Fibroblast of skin of left quadriceps (primary cell): ENCODE measurements around the gene FMN2.

Source experiments
- DNase-seq, 2 experiments: peaks; one replicate each; pipeline ENCODE4 v3.0.0-alpha.2; 2013; ENCODE audit warnings: low read depth in 2 of 2

FMN2 gene

DNA sequence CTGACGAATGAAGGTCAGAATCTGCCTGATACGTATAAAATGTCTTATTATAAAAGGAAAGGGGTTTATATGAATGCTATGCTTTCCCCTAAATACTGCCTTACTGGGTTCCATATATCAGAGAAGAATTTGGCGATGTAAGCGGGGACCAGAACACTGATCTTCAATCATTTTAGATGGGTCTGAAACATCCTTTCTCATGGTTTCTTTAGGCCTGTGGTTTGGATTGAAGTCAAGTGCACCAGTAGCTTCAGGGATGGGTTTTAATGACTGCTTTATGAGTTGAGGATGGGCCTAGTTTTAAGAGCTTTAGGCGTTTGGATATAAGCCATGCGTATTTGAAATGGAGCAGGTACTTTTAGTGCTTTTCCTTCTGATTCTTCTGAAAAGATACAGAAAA is 6.9 kb downstream of the FMN2 start:
- peak in 1 of 2 experiments; percentile 42 for DNase-seq

DNA sequence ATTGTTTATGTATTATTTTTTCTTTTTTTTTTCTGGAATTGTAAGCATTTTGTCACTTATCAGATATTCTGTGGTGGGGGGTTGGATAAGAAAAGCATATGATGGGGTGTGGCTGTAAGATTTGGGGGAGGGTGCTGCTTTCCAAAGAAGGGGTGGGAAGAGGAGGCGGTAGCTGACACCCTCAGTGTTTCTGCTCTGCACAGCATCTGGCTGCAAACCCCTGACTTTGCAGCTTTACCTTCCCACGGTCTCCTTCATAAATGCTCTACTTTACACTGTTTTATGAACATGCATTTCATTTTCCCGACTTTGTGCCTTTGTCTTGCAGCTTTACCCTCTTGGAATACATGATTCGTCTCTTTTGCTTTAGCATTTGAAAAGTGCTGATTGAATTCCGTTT is 7.6 kb downstream of the FMN2 start:
- DNase-seq = no peak

DNA sequence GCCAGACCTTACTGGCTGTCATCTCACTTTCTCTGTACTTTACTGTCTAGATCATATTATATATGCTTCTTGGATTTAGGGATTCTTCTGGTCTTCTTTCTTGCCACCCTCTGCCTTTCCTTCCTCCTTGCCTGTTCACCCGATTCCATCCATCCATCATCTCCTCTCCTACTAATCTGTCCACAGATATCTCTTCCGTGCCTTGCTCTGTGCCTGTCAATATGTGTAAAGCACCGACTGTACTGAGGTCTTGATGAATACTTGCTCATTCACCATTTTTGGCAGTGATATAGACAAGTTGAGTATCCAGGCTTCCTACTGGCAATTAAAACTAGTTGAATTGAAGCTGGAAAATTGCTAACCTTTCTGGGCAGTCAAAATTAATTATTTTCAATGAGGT is 8.1 kb downstream of the FMN2 start:
- no peak for DNase-seq

DNA sequence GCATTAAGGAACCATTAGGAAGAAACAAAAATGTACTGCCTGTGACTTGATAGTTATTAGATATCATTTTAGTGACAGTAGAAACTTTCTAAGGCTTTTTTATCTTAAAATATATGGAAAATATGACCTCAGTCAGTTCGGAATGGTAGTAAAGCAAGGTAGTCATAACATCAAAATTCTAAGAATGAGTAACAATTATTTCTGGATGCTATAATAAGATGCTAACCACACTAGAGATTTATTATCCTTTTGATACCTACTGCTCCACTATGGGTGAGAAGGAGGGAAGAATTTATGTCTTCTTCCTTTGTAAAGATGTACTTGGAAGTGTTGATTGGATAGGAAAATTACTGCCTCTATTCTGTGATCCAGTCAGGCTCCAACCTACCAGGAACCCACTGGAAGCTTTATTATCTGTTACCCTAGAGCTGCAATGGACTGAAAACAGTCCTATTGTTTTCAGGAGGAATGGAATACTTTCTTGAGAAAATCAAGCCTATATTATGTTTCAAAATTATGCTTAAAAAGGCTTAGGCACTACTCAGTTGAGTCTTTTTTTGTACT is 8.8 kb downstream of the FMN2 start:
- DNase-seq = peak; percentile 70 to 77

DNA sequence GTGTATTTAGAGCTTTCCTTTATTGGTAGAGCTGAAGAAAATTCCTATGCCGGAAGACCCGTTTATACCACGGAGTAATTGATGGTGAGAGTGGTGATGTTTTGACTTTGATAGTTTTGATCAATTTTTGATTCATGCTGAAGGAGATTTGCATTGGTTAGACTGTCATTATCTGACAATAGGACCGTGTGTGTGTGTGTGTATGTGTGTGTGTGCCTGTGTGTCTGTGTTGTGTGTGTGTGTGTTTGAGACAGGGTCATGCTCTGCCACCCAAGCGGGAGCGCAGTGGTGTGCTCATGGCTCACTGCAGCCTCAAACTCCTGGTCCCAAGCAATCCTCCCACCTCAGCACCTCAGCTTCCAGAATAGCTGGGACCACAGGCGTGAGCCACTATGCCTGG is 9.6 kb downstream of the FMN2 start:
- DNase-seq = no peak

DNA sequence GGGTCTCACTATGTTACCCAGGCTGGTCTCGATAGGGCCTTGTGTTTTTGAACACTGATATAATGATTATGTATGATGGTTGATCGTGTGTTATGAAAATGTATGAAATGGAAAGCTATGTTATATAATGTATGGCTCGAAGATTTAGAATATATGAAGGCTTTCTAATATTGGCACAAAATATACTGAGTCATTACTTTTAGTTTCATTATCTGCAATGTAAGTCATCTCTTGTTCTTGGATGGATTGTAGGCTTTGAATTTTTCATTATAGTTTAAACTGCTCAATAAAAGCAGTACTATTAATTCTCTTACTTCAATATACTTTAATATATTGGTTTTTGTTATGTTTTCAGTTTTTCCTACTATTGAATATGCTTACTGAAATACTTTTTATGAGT is 10.1 kb downstream of the FMN2 start:
- DNase-seq = no peak

DNA sequence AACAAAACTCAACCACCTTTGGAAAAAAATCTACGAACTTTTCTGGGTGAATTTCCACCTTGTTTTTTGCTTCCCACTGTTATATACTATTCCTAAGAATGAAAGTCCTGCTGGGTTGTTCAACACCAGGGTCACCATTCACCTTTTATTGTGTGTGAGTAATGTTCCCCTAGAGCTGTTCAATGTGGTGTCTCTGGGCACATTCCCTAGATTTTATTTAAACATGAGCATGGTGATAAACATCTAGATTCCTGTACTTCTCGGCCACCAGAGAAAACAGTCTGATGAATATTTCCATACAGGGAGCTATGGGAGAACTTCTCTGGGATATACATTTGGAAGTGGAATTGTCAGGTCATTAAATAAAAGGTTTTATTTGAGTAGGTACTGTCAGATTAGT is 13.0 kb downstream of the FMN2 start:
- no peak for DNase-seq

DNA sequence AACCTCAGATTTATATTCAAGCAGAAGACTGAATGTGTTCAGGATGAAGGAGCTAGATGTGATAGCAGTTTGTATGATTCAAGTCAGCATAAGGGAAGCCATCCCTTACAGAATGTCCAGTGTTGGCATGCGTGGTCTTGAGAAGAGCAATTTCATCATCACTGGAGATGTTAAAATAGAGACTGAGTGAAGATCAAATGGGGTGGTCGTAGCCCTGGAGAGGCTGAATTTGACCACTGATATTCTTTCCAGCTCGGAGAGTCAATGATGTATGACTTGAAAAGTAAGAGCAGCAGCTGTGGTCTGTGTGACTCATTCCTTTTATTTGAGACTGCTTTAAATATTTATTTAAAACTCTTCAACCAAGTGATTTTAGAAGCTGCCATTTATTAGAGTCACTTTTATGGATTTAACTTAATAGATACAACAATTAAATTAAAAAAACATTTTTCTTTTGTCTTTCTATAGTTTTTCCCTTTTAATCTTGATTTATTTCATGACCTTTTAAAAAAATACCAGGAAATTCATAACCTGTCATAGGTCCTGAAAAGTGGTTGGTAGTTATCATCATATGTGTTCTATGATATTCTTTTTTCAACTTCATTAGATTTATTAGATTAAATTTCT is 15.5 kb downstream of the FMN2 start:
- peak; percentile 53 to 61 for DNase-seq

DNA sequence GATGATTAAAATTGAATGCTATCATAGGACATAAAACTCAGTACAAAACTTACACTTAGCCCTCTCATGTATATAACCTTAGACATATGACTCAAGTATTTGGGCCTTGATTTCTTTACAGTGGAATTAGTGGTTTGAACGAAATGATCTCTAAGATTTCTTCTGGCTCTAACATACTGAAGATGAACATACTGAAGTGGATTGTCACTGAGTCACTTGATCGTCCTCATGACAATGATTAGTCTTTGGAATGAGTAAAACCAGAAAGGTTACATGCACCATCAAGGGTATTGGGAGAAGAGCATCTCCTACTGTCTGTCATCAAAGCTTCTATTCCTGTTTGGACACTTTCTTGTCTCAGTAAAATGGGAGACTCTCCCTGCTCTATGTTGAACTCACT is 17.4 kb downstream of the FMN2 start:
- DNase-seq = no peak

DNA sequence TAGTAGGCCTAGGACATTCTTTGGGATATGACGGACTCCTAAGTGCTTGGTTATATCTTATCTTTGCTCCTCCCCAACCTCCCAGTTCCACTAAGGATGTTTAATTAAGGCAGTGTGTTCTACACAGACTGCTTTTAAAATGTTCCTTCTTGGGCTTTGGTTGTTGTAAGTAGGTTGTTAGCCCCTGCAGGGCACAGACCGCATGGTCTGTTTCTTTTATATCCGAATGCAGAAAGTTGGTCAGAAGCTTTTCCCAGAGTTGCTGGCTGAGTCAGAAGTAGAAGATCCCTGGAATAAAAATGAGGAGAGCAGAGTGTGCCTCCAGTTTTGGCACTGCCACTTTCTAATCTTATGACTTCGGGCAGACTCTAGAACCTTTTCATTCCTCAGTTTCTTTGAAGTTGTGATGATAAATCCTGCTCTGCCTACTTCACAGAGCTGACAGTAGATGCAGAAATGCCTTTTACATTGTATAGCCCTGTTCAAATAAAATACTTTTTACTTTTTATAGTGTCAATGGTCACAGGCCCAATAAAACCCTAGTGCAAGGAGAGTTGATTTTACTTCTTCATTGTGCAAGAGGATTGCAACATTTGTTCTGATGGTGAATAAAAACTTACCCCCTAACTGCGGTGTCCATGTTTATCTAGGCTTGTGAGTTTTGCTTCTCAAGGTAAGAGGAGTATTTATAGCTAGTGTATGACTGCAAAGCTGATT is 18.4 kb downstream of the FMN2 start:
- no peak for DNase-seq

DNA sequence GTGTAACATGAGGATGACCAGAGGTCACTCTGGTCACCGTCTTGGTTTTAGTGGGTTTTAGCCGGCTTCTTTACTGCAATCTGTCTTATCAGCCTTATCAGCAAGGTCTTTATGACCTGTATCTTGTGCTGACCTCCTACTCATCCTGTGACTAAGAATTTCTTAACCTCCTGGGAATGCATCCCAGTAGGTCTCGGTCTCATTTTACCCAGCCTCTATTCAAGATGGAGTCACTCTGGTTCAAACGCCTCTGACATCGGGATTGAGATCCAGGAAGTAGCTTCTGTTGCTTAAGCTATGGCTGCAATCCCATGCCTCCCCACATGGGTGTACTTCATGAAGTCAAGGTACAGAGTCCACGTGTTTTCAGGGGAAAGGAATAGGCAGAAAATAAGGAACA is 19.9 kb downstream of the FMN2 start:
- DNase-seq = no peak

DNA sequence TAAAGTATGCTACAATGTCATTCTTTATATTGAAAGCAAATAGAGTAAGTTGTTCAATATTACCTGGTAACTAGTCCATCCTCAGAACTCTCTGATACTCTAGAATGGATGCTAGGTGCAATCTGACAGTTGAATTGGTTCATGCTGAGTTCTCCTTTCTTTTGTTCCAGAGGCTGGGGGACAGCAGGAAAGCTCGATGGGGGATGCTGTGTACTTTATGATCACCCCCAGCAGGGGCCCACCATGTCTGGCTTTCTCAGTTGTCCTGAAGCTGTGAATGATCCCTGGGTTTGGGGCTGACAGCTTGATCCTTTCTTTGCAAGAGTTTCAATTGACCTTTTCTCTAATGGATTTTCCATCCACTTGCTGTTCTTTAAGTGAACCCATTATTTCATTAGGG is 22.5 kb downstream of the FMN2 start:
- no peak for DNase-seq

DNA sequence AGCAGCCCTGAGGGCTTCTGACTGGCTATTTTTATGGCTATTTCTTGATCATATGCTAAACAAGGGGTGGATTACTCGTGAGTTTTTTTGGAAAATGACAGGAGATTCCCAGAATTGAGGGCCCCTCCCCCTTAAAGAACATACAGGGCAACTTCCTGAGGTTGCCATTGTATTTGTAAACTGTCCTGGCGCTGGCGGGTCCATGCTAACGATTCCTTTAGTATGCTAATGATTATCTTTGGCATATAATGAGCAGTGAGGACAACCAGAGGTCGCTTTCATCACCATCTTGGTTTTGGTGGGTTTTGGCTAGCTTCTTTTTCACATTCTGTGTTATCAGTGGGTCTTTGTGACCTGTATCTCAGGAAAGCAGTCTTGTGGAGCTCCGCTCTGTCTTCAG is 24.1 kb downstream of the FMN2 start:
- DNase-seq = no peak

DNA sequence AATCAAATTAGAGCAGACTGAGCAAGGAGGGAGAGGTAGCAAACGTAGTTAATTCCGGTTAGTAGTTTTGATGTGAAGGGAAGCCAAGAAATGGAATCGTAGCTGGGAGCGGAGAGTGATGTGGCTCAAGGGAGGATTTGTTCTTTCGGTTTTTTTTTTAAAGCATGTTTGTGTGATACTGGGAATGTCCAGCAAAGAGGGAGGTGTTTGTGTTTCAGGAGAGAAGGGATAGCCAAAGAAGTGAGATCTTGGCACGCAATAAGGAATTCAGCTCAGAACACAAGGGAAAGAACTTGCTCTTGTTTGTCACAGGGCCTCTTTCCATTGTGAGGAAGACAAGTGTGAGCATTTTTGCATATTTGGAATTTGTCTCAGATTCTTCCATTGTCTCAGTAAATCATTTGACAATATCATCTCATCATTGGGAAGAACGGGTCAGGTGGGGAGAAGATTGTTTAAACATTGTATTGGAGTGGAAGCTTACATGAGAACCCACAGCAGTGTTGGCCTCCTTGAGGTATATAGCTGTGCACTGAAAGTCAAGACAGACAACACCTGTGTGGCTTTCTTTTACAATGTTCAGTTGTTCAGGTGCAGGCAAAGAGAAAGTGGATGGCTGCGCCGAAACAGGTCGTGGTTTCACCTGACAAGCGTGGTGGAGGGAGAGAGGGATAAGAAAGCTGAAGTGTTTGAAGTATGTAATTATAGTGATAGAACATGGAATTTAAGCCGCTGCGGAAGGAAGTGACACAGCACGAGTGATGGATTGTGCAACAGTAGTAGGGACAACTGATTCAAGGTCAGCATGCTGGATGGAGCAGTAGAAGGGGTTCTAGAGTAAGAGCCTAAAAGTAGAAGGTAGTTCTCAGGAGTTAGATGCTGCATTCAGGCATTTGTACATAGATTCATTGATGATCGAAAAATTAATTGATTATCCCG is 25.4 kb downstream of the FMN2 start:
- DNase-seq = no peak

DNA sequence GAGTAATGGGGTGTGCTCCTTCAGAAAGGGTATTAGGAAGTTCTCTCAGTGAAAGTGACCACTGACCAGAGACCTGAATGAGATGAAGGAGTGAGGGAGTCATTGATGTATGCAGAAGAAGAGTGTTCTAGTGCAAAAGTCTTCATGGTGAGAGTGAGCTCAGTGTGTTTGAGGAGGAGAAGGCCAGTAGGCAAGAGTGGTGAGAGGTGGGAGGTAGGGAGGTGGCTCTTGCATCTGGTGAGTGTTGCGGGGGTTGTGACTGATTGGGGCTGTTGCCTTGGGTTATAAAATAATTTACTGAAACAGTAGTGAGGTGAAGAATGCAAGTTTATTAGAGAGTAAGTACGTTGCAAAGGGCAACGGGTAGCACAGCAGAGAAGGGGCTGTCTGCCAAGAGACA is 26.2 kb downstream of the FMN2 start:
- no peak for DNase-seq

DNA sequence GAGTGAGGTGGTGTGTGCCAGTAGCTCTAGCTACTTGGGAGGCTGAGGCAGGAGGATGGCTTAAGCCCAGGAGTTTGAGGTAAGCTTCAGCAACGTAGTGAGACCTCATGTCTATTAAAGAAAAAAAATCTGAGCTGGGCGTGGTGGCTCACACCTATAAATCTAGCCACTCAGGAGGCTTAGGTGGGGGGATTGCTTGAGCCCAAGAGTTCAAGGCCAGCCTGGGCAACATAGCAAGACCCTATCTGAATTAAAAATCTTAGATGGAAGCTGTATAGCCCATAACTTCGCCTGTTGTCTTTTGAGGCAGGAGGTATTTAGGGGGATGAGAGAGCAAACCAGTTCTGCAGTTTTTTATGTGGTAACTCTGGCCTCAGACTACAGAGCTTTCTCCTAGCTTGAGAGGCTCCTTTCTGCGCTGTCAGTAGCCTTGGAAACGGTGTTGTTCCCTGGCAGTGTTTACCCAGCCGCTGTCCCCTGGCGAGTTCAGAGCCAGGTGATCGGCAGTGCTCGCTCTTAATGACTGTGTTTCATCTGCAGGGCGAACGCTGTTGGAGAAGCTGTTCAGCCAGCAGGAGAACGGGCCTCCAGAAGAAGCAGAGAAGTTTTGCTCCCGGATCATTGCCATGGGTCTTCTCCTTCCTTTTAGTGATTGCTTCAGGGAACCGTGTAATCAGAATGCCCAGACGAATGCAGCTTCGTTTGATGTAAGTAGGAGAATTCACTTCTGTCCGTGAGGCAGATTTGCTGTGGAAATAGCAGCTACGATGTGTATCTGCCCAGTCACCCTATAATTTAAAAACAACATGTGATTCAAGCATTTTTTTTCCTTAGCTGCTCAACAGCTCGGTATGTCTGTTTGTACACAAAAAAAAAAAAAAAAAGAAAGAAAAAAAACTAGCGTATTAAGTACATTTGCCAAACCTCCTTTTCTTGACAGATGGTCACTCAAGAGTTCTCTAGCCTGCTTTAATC is 31.2 kb downstream of the FMN2 start:
- no peak for DNase-seq

DNA sequence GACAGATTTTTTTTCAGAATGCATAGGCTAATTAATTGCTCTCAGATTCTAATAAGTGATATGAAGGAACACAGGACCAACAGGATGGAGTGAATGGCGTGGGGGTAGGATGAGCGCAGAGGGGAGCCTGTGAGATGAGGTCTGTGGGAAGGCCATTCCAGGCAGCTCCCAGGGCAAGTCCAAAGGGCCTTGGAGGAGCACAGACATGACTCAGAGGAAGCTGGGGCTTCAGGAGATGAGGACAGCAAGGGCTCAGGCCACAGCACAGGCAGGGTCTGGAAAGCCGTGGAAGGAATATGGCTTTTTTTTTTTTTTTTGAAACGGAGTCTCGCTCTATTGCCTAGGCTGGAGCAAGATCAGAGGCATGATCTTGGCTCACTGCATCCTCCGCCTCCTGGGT is 35.1 kb downstream of the FMN2 start:
- no peak for DNase-seq

DNA sequence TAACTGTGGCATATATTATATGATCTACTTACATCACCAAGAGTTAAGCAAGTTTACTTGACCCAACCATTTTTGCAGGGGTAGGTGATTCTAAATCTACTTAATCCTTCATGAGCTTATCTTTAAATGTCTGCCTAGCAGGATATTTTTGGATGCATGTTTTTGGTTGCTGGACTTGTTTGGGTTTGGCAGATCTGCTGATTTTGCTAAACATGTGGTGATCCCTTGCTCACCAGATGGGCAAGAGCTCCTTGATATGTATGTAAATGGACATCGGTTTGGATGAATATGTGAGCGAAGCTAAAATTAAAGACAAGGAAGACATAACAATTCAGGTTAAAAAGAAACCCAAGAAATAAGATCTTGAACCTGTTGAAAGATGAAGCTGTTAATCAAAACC is 36.7 kb downstream of the FMN2 start:
- DNase-seq = no peak

DNA sequence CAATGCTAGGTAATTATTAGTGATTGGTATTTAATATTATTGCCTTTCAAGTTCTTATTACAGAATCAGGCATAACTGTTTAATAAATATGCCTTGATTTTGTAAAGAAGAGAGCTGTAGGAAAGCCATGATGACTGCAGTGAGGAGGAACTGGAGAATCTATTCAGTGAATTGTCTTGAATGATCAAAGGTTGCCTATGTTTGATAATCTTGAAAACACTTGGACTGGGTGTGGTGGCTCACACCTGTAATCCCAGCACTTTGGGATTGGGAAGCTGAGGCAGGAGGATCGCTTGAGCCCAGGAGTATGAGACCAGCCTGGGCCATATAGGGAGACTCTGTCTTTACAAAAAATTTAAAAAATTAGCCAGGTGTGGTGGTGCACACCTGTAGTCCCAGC is 42.4 kb downstream of the FMN2 start:
- no peak for DNase-seq

DNA sequence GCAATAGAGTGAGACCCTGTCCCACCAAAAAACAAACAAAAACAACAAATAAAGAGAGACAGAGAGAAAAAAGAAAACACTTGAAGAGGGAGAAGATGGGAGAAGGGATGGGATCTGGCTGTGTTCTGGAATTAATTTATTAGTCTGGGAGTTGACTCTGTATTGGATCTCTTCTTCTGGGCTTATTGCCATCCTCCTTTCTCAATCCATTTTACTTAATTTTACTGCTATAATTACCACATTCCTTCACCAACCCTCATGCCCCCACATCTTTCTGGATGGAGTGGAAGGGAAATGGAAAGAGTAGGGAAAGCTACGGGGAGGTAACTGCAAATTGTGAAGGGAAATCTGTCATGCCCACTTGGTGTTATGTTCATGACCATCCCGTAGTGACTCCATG is 42.9 kb downstream of the FMN2 start:
- peak; percentile 67 to 69 for DNase-seq

DNA sequence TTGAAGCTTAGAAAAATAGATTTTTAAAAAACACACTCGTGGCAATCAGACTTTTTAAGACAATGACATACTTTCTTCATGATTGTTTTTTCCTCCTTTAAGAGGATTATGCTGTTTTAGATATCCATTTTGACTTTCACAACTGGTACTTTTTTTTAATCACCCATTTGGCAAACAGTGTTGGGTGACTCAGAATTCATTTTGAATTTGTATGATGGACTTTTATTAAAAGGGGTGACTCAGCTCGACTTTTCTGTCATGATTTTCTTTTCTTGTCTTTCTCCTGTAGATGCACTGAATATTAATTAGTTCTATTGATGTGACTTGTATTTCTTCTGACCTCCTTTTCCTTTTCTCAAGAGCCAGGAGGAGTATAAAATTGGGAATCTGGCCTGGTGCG is 44.7 kb downstream of the FMN2 start:
- DNase-seq = no peak
